ENCODE results near the gene SDK2. TPM values are rescaled to one million over a fixed set of nuclear protein-coding genes. Genes with fewer than 3 reads are reported as not detected.

Gene SDK2
- total and polyA plus RNA-seq, 2 of the 8 experiments (the other 6 are each of a cell fraction or from before 2014, with no cell fraction given): 3.9 to 4.1 TPM

GRCh38 chr17:73678999-73679398 is 34.8 kb upstream of the SDK2 start:
- no peak overlapping the region for H3K23ac ChIP-seq (ENCODE audit: insufficient read length)
- H2AFZ ChIP-seq (ENCODE audit: low read length): no peak overlapping the region
- H2AK5ac ChIP-seq (ENCODE audit: low read depth, low read length): no peak overlapping the region
- TF ChIP-seq CBX5 (IDR thresholded peaks at IDR 0.05; ENCODE audit: low read depth, low read length) (no peak), BRCA1 (IDR thresholded peaks at IDR 0.05; ENCODE audit: low read depth, low read length) (no peak), SAP30 (IDR thresholded peaks at IDR 0.05; ENCODE audit: insufficient read depth, insufficient replicate concordance, low read length) (no peak), SP2 (IDR thresholded peaks at IDR 0.05; ENCODE audit: low read length) (no peak), CBX8 (IDR thresholded peaks at IDR 0.05; ENCODE audit: borderline replicate concordance, low read depth, low read length) (no peak), ATF2 (IDR thresholded peaks at IDR 0.05; ENCODE audit: low read length) (no peak), POLR2AphosphoS5 (IDR thresholded peaks at IDR 0.05; ENCODE audit: low read depth, low read length) (no peak), HDAC6 (IDR thresholded peaks at IDR 0.05; ENCODE audit: low read depth, low read length) (no peak), RXRA (IDR thresholded peaks at IDR 0.05; ENCODE audit: insufficient read depth, low read depth, low read length) (no peak), TAF1 (IDR thresholded peaks at IDR 0.05; ENCODE audit: low read depth, low read length) (no peak), GABPA (IDR thresholded peaks at IDR 0.05; ENCODE audit: borderline replicate concordance, insufficient read depth, low read length) (no peak)
- H3K27ac ChIP-seq (ENCODE audit: low read depth, low read length): no peak overlapping the region
- H3K79me1 ChIP-seq (ENCODE audit: low read depth, low read length): no peaks in the 10 kb centered on the region
- H2BK20ac ChIP-seq (ENCODE audit: low read length): no peak overlapping the region
- no peaks in the 10 kb centered on the region for H3K36me3 ChIP-seq (ENCODE audit: control insufficient read depth in 2 of 4, insufficient read depth in 4 of 4, low read length in 3 of 4)
- no peak overlapping the region for H3K14ac ChIP-seq (ENCODE audit: insufficient read length)
- FAIRE-seq (no peak), DNase-seq (ENCODE audit: low read depth in 1 of 2, low spot score in 2 of 2) (peak in 1 of 2 experiments; percentile 24)
- H3K56ac ChIP-seq (replicated peaks; ENCODE audit: insufficient read length, low read depth, low read length): no peak overlapping the region
- no peak overlapping the region for H2BK12ac ChIP-seq (ENCODE audit: low read depth, low read length)
- 82% methylated on average over 7 of the region's 7 CpGs; no CpG with 5 or more reads in 1 of the 2 experiments for WGBS, 2 experiments (ENCODE audit: extremely low coverage in 1 of 2, insufficient coverage in 1 of 2, insufficient read length in 1 of 2, insufficient replicate concordance in 2 of 2, low coverage in 1 of 2, low lambda C conversion rate in 2 of 2, missing lambda C conversion rate in 1 of 2)
- H4K91ac ChIP-seq (replicated peaks; ENCODE audit: insufficient read length, low read length): no peak overlapping the region
- no peak overlapping the region for H3K9ac ChIP-seq (replicated peaks in 1 of 4; ENCODE audit: extremely low read depth in 1 of 4, low read depth in 3 of 4, low read length in 3 of 4)
- no peak overlapping the region for H2BK15ac ChIP-seq (ENCODE audit: low read length)
- H3K23me2 ChIP-seq (ENCODE audit: low read depth, low read length): peaks cover 3% of the 10 kb centered on the region; the same call in 1 of the 2 replicates
- H3K18ac ChIP-seq (ENCODE audit: extremely low read depth, low read length): no peak overlapping the region
- H3K4me2 ChIP-seq (ENCODE audit: insufficient read depth in 1 of 2, low read depth in 2 of 2, low read length in 2 of 2): no peak overlapping the region
- H3K4ac ChIP-seq (replicated peaks; ENCODE audit: insufficient read length, low read depth, low read length): no peak overlapping the region
- H4K5ac ChIP-seq (ENCODE audit: insufficient read length, low read depth, low read length): no peak overlapping the region
- H2BK120ac ChIP-seq (replicated peaks; ENCODE audit: low read depth, low read length): no peak overlapping the region
- peaks cover 2 to 4% (median 3%) of the 10 kb centered on the region in 4 experiments; a peak in 3 of 7 replicates for H3K4me1 ChIP-seq (replicated peaks in 1 of 4; ENCODE audit: control insufficient read depth in 3 of 4, insufficient read depth in 4 of 4, low read length in 3 of 4)
- no peak overlapping the region for H2BK5ac ChIP-seq (ENCODE audit: low read depth, low read length)
- H3K79me2 ChIP-seq (ENCODE audit: control insufficient read depth in 1 of 2, insufficient read depth in 2 of 2, low read length in 2 of 2): no peaks in the 10 kb centered on the region
- POLR2A ChIA-PET (ENCODE audit: partially characterized antibody): no interaction called here
- peaks cover 0 to 2% of the 10 kb centered on the region in 2 experiments for H4K20me1 ChIP-seq (replicated peaks in 1 of 2; ENCODE audit: control insufficient read depth in 1 of 2, insufficient read depth in 2 of 2, low read length in 2 of 2)
- H3K9me3 ChIP-seq (ENCODE audit: insufficient read depth in 2 of 2, low read depth in 1 of 2, low read length in 1 of 2): peaks cover 4 to 5% of the 10 kb centered on the region in 2 experiments; a peak in 2 of 4 replicates
- H3K27me3 ChIP-seq (replicated peaks in 1 of 4; ENCODE audit: control insufficient read depth in 3 of 4, extremely low read depth in 1 of 4, insufficient read depth in 3 of 4, low read length in 3 of 4): no peaks in the 10 kb centered on the region; a peak in 2 of 7 replicates
- H4K8ac ChIP-seq (ENCODE audit: extremely low read depth, insufficient read depth, low read length): no peak overlapping the region
- no peak overlapping the region for H3K4me3 ChIP-seq (ENCODE audit: extremely low read depth in 1 of 4, insufficient read depth in 2 of 4, low read depth in 3 of 4, low read length in 4 of 4)
- CTCF ChIA-PET (ENCODE audit: partially characterized antibody): interaction anchor here (1.0 kb wide), 1 partner anchor 11 kb away, joined by 4 read pairs; no protein-coding TSS in a partner anchor
